Ishikawa (cell line): ENCODE results near the gene ARHGAP42.

ENCODE experiments used
- CEBPB ChIP-seq: IDR thresholded peaks from 2 replicates; pipeline ENCODE4 v1.6.1; 2012
- CREB1 ChIP-seq: IDR thresholded peaks from 2 replicates; pipeline ENCODE4 v1.6.1; 2012; ENCODE audit warnings: low read depth
- EGR1 ChIP-seq: IDR thresholded peaks from 2 replicates; pipeline ENCODE4 v1.6.1; 2012
- EP300 ChIP-seq: IDR thresholded peaks from 2 replicates; pipeline ENCODE4 v1.6.1; 2012; ENCODE audit warnings: borderline replicate concordance
- FOXM1 ChIP-seq: IDR thresholded peaks from 2 replicates; pipeline ENCODE4 v1.6.1; 2012; ENCODE audit warnings: low read depth, borderline replicate concordance
- MAX ChIP-seq: IDR thresholded peaks from 2 replicates; pipeline ENCODE4 v1.6.1; 2012
- NFIC ChIP-seq: IDR thresholded peaks from 2 replicates; pipeline ENCODE4 v1.6.1; 2012
- RAD21 ChIP-seq: IDR thresholded peaks from 2 replicates; pipeline ENCODE4 v1.6.1; 2012; ENCODE audit warnings: low read depth
- TAF1 ChIP-seq: IDR thresholded peaks from 2 replicates; pipeline ENCODE4 v1.6.1; 2012; ENCODE audit warnings: low read depth, mild to moderate bottlenecking
- TCF12 ChIP-seq: IDR thresholded peaks from 2 replicates; pipeline ENCODE4 v1.6.1; 2012; ENCODE audit warnings: low read depth
- TEAD4 ChIP-seq: IDR thresholded peaks from 2 replicates; pipeline ENCODE4 v1.6.1; 2012
- USF1 ChIP-seq: IDR thresholded peaks from 2 replicates; pipeline ENCODE4 v1.6.1; 2012
- YY1 ChIP-seq: IDR thresholded peaks from 2 replicates; pipeline ENCODE4 v1.6.1; 2012; ENCODE audit warnings: low read depth
- ZBTB7A ChIP-seq: IDR thresholded peaks from 2 replicates; pipeline ENCODE4 v1.6.1; 2012; ENCODE audit warnings: low read depth
- TF ChIP-seq, protein P1 (sequence below): IDR thresholded peaks from 2 replicates; pipeline ENCODE4 v1.6.1; 2012; ENCODE audit warnings: low read depth, mild to moderate bottlenecking

Gene ARHGAP42

GRCh38 chr11:100712583-100712982 lies 25.5 kb downstream of the ARHGAP42 start:
- TF ChIP-seq, protein P1, sequence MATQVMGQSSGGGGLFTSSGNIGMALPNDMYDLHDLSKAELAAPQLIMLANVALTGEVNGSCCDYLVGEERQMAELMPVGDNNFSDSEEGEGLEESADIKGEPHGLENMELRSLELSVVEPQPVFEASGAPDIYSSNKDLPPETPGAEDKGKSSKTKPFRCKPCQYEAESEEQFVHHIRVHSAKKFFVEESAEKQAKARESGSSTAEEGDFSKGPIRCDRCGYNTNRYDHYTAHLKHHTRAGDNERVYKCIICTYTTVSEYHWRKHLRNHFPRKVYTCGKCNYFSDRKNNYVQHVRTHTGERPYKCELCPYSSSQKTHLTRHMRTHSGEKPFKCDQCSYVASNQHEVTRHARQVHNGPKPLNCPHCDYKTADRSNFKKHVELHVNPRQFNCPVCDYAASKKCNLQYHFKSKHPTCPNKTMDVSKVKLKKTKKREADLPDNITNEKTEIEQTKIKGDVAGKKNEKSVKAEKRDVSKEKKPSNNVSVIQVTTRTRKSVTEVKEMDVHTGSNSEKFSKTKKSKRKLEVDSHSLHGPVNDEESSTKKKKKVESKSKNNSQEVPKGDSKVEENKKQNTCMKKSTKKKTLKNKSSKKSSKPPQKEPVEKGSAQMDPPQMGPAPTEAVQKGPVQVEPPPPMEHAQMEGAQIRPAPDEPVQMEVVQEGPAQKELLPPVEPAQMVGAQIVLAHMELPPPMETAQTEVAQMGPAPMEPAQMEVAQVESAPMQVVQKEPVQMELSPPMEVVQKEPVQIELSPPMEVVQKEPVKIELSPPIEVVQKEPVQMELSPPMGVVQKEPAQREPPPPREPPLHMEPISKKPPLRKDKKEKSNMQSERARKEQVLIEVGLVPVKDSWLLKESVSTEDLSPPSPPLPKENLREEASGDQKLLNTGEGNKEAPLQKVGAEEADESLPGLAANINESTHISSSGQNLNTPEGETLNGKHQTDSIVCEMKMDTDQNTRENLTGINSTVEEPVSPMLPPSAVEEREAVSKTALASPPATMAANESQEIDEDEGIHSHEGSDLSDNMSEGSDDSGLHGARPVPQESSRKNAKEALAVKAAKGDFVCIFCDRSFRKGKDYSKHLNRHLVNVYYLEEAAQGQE = no peak
- no peak for TF ChIP-seq EGR1

GRCh38 chr11:100715165-100715761 lies 28.2 kb downstream of the ARHGAP42 start:
- TF ChIP-seq RAD21 (no peak), FOXM1 (no peak), TAF1 (no peak), TEAD4 (no peak), EP300 (no peak), CREB1 (no peak), ZBTB7A (no peak)

GRCh38 chr11:100716838-100717237 lies 29.8 kb downstream of the ARHGAP42 start:
- TF ChIP-seq RAD21 = no peak
- TF ChIP-seq CEBPB = no peak

- no peak for TF ChIP-seq CREB1
- TF ChIP-seq YY1 = no peak
- TF ChIP-seq ZBTB7A = no peak
- no peak for TF ChIP-seq MAX
- no peak for TF ChIP-seq NFIC
- TF ChIP-seq TCF12 = no peak
- TF ChIP-seq, protein P1 = no peak
- no peak for TF ChIP-seq CEBPB
- no peak for TF ChIP-seq USF1
- TF ChIP-seq TAF1 = no peak
- TF ChIP-seq EGR1 = no peak
These were observed 32.3 kb downstream of the ARHGAP42 start for GRCh38 chr11:100719362-100719761.

DNA sequence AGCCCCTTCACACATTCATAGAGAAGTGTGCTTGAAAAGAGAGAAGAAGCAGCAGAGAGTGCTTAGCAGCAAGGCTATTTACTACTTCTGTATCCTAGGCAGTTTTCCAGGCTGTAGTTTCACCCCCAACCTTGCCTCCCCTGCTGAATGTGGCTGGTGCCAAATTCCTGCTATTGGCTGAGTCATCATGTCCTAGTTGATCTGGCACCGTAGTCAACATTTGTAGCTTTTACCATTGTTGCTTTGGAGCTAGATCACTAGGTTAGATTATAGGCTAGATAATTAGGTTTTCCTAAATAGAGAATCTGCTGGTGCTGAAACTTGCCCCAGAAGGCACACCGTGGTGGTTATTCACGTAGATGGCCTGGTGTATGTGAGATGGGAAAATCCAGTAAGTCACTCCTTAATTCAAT lies 32.7 kb downstream of the ARHGAP42 start:
- no peak for TF ChIP-seq CEBPB
- peak; percentile 78 for TF ChIP-seq NFIC
- TF ChIP-seq TEAD4 = peak; percentile 61; the same call in 1 of the 2 replicates

- TF ChIP-seq TAF1 = no peak
- no peak for TF ChIP-seq YY1
- no peak for TF ChIP-seq ZBTB7A
- no peak for TF ChIP-seq USF1
- no peak for TF ChIP-seq RAD21
- no peak for TF ChIP-seq MAX
- TF ChIP-seq CREB1 = no peak
- no peak for TF ChIP-seq CEBPB
- no peak for TF ChIP-seq EGR1
- TF ChIP-seq, protein P1 = no peak
- TF ChIP-seq NFIC = no peak
- no peak for TF ChIP-seq EP300
- no peak for TF ChIP-seq TCF12
- TF ChIP-seq FOXM1 = no peak
- no peak for TF ChIP-seq TEAD4
These were observed 39.6 kb downstream of the ARHGAP42 start for GRCh38 chr11:100726680-100727079.
